ENCODE measurements around the gene NRCAM. TPM values are rescaled to one million over a fixed set of nuclear protein-coding genes. Genes with fewer than 3 reads are reported as not detected.

Gene NRCAM
- total RNA-seq, 1 donor from 2014 or later, result 0.14 TPM

- intact Hi-C loops (cut with micrococcal nuclease), result no loop called here
- Histone ChIP-seq H3K9me3 (replicated peaks) (no peaks in the 10 kb centered on the region), H3K36me3 (no peaks in the 10 kb centered on the region), H3K27me3 (ENCODE audit: low read depth) (no peaks in the 10 kb centered on the region), H3K27ac (replicated peaks) (no peak overlapping the region), H3K4me1 (no peaks in the 10 kb centered on the region), H3K4me3 (no peak overlapping the region)
- DNase-seq, result no peak
- TF ChIP-seq, protein P1, sequence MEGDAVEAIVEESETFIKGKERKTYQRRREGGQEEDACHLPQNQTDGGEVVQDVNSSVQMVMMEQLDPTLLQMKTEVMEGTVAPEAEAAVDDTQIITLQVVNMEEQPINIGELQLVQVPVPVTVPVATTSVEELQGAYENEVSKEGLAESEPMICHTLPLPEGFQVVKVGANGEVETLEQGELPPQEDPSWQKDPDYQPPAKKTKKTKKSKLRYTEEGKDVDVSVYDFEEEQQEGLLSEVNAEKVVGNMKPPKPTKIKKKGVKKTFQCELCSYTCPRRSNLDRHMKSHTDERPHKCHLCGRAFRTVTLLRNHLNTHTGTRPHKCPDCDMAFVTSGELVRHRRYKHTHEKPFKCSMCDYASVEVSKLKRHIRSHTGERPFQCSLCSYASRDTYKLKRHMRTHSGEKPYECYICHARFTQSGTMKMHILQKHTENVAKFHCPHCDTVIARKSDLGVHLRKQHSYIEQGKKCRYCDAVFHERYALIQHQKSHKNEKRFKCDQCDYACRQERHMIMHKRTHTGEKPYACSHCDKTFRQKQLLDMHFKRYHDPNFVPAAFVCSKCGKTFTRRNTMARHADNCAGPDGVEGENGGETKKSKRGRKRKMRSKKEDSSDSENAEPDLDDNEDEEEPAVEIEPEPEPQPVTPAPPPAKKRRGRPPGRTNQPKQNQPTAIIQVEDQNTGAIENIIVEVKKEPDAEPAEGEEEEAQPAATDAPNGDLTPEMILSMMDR (IDR thresholded peaks at IDR 0.05; ENCODE audit: borderline replicate concordance), result no peak
Observed at GRCh38 chr7:108137040-108137439, 319.2 kb downstream of the NRCAM start.

GRCh38 chr7:108136191-108136688 is 320.0 kb downstream of the NRCAM start:
- Histone ChIP-seq H3K4me3 (no peak overlapping the region), H3K9me3 (replicated peaks) (no peaks in the 10 kb centered on the region), H3K36me3 (no peaks in the 10 kb centered on the region), H3K27me3 (ENCODE audit: low read depth) (no peaks in the 10 kb centered on the region), H3K27ac (replicated peaks) (no peak overlapping the region), H3K4me1 (no peaks in the 10 kb centered on the region)
- TF ChIP-seq, protein P1 (IDR thresholded peaks at IDR 0.05; ENCODE audit: borderline replicate concordance), result no peak
- intact Hi-C loops (cut with micrococcal nuclease), result no loop called here
- DNase-seq, result no peak

DNA sequence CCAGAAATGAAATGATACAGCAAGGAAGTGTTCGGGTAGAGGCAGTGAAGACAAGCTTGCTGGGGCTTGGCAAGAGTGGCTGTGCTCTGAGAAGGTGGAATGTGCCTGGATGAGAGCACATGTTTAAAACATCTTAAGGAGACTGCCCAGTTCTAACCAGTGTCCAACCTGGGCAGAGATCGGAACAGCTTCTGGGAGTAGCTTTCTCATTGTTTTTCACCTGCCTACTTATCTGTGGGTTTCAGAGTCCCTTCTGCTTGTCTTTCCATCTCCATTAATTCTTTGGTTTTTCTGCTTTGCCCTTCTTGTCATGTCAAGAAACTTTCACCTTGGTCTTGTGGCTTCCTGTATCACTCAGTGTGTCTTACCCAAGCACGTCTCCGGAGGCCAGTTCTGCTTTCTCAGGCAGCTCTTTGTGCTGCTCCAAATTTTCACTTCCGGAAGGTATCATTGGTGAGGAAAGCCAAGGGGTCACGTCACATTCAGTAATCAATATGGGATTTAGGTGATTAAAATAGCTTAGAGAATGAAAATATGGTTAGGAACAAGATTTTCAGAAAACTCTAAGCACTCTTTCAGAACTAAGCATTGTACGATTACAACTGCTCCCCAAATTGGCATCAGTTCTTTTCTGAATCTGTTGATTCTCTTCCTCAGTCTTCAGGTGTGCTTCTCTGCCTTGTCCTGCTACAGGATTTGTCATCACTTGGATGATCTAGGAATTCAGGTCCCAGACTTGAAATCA is 320.6 kb downstream of the NRCAM start:
- DNase-seq, result no peak
- intact Hi-C loops (cut with micrococcal nuclease), result no loop called here
- no peaks in the 10 kb centered on the region for H3K9me3 ChIP-seq (replicated peaks)
- TF ChIP-seq, protein P1 (IDR thresholded peaks at IDR 0.05; ENCODE audit: borderline replicate concordance), result no peak
- no peak overlapping the region for H3K4me3 ChIP-seq
- H3K27me3 ChIP-seq (ENCODE audit: low read depth), result no peaks in the 10 kb centered on the region
- H3K4me1 ChIP-seq, result no peaks in the 10 kb centered on the region
- no peaks in the 10 kb centered on the region for H3K36me3 ChIP-seq
- H3K27ac ChIP-seq (replicated peaks), result no peak overlapping the region

- no peak overlapping the region for H3K27ac ChIP-seq (replicated peaks)
- TF ChIP-seq, protein P1 (IDR thresholded peaks at IDR 0.05; ENCODE audit: borderline replicate concordance), result no peak
- no peaks in the 10 kb centered on the region for H3K9me3 ChIP-seq (replicated peaks)
- H3K4me3 ChIP-seq, result no peak overlapping the region
- DNase-seq, result no peak
- H3K36me3 ChIP-seq, result no peaks in the 10 kb centered on the region
- H3K27me3 ChIP-seq (ENCODE audit: low read depth), result no peaks in the 10 kb centered on the region
- no peaks in the 10 kb centered on the region for H3K4me1 ChIP-seq
- intact Hi-C loops (cut with micrococcal nuclease), result no loop called here
Observed at GRCh38 chr7:108134486-108134885, 321.8 kb downstream of the NRCAM start.

GRCh38 chr7:108132551-108133265 is 323.5 kb downstream of the NRCAM start:
- Histone ChIP-seq H3K36me3 (no peaks in the 10 kb centered on the region), H3K27me3 (ENCODE audit: low read depth) (no peaks in the 10 kb centered on the region), H3K9me3 (replicated peaks) (no peaks in the 10 kb centered on the region), H3K4me1 (no peaks in the 10 kb centered on the region), H3K27ac (replicated peaks) (no peak overlapping the region), H3K4me3 (no peak overlapping the region)
- intact Hi-C loops (cut with micrococcal nuclease), result no loop called here
- TF ChIP-seq, protein P1 (IDR thresholded peaks at IDR 0.05; ENCODE audit: borderline replicate concordance), result no peak
- DNase-seq, result no peak
